Mesothelial cell of epicardium (in vitro differentiated cells): Measurements from ENCODE around the gene HIBADH. TPM values are rescaled to one million over a fixed set of nuclear protein-coding genes. Genes with fewer than 3 reads are reported as not detected.

Experiments used
- DNase-seq, 2 experiments: peaks; one replicate each; pipeline ENCODE4 v3.0.0; 2021; ENCODE audit warnings: low spot score in 2 of 2; ENCODE audit not compliant: unreplicated experiment in 2 of 2
- H3K27ac Mint-ChIP-seq: 2 replicates; pipeline ENCODE4 v1.8.0; 2021; ENCODE audit warnings: mixed read lengths
- H3K27me3 Mint-ChIP-seq: 2 replicates; pipeline ENCODE4 v1.8.0; 2021; ENCODE audit warnings: low read depth, mixed read lengths
- H3K36me3 Mint-ChIP-seq: 2 replicates; pipeline ENCODE4 v1.8.0; 2021; ENCODE audit warnings: mixed read lengths
- H3K4me1 Mint-ChIP-seq: 2 replicates; pipeline ENCODE4 v1.8.0; 2021; ENCODE audit warnings: mixed read lengths
- H3K4me3 Mint-ChIP-seq: 2 replicates; pipeline ENCODE4 v1.8.0; 2021; ENCODE audit warnings: mild to moderate bottlenecking, moderate library complexity, mixed read lengths
- H3K9me3 Mint-ChIP-seq: 2 replicates; pipeline ENCODE4 v1.8.0; 2021; ENCODE audit warnings: mixed read lengths
- total RNA-seq: library from RNA; stranded (reverse); gene quantifications from 3 replicates; pipeline ENCODE4 v1.2.1, GENCODE V29; 2021
- TF ChIP-seq, protein P1 (sequence below): fragments of 200-600 bp; sonication (generic); IDR thresholded peaks from one replicate; pipeline ENCODE4 v1.5.0; 2021; ENCODE audit warnings: antibody characterized with exemption; ENCODE audit not compliant: unreplicated experiment

HIBADH gene
- total RNA-seq, 1 donor from 2014 or later, result 33.2 TPM

DNA sequence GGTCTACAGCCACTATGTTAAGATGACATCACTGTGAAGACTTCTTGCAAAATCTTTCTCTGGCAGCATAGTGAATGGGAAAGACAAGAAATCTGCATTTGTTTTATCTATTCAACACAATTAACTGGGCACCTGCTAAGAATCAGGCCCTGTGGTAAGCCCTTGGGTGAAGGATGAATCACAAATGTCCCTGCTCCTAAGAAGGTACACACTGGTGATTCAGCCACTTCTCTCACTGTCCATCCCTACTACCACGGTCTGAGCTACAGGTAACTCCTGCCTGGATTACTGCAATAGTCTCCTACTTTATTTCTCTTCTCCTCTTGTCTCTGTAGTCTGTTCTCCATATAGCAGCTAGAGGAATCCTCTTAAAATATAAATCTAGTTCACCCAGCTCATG is 116.1 kb downstream of the HIBADH start:
- peaks cover 20% of the 10 kb centered on the region for H3K4me1 Mint-ChIP-seq

DNA sequence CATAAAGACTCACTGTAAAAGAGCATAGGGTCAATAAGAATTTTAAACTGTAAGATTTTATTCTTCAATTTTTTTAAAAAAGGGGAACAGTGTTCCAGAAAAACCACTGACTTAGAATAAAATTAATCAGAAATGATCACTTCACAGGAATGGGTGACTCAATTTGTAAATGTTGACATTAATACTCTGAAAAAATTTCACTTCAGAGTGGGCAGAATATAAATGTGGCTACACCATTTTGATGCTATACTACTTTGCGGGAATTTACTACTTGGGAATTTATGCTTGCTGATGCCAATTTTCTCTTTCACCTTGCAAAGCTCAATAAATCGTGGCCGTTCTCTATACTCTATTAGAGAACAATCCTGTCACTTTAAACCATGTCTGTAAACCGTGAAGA is 126.9 kb downstream of the HIBADH start:
- TF ChIP-seq, protein P1, sequence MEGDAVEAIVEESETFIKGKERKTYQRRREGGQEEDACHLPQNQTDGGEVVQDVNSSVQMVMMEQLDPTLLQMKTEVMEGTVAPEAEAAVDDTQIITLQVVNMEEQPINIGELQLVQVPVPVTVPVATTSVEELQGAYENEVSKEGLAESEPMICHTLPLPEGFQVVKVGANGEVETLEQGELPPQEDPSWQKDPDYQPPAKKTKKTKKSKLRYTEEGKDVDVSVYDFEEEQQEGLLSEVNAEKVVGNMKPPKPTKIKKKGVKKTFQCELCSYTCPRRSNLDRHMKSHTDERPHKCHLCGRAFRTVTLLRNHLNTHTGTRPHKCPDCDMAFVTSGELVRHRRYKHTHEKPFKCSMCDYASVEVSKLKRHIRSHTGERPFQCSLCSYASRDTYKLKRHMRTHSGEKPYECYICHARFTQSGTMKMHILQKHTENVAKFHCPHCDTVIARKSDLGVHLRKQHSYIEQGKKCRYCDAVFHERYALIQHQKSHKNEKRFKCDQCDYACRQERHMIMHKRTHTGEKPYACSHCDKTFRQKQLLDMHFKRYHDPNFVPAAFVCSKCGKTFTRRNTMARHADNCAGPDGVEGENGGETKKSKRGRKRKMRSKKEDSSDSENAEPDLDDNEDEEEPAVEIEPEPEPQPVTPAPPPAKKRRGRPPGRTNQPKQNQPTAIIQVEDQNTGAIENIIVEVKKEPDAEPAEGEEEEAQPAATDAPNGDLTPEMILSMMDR, result no peak
- Mint-ChIP-seq H3K27ac (no peak overlapping the region), H3K4me1 (peaks cover 10% of the 10 kb centered on the region), H3K36me3 (peaks cover 28% of the 10 kb centered on the region), H3K9me3 (no peaks in the 10 kb centered on the region), H3K27me3 (no peaks in the 10 kb centered on the region), H3K4me3 (no peak overlapping the region)
- no peak for DNase-seq

More for the DNA sequence above, 116.1 kb downstream of the HIBADH start:
- H3K27me3 Mint-ChIP-seq, result no peaks in the 10 kb centered on the region
- H3K36me3 Mint-ChIP-seq, result peaks cover 14% of the 10 kb centered on the region
- TF ChIP-seq, protein P1, result no peak
- no peak for DNase-seq
- H3K4me3 Mint-ChIP-seq, result no peak overlapping the region
- peaks cover 7% of the 10 kb centered on the region for H3K9me3 Mint-ChIP-seq
- peak overlapping the region; percentile 1 for H3K27ac Mint-ChIP-seq

DNA sequence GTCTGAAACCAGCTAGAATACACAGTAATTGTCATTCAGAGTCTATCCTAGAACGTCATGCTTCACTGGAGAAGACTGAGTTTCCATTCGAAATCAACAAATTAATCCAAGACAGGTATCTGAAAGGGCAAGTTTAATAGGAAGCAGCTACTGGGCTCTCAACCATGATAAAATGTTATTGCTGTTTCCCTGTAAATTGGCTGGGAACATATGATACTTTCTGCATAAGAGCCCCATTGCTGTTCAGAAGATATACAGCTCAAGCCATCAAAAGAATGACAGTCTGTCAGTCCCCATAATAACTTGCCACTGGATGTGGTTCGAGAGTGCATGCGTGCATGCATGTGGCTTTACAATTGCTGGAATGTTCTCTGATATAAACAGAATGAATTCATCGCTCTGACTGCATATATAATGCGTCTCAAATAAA is 129.0 kb downstream of the HIBADH start:
- H3K36me3 Mint-ChIP-seq, result peaks cover 28% of the 10 kb centered on the region
- no peak overlapping the region for H3K4me3 Mint-ChIP-seq
- peaks cover 12% of the 10 kb centered on the region for H3K9me3 Mint-ChIP-seq
- peak overlapping the region; percentile 47 for H3K27ac Mint-ChIP-seq
- H3K27me3 Mint-ChIP-seq, result no peaks in the 10 kb centered on the region
- TF ChIP-seq, protein P1, result no peak
- DNase-seq, result no peak
- H3K4me1 Mint-ChIP-seq, result peaks cover 10% of the 10 kb centered on the region

DNA sequence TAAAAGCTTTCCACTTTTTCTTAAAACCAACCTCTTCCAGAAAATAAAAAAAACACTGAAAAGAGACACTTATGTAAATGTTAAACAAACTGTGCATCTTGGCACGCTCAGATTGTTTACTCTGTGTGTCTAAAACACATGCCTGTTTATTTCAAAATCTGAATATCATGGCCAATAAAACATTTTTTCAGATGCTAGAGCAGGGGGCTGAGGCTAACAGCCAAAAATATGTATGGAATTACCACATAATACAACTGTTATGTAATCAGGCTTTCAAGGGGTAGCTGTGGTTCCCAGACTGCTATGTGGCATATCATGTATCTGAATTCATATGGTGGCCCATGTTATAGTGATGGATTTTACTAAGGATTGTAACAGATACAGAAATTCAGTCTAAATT is 130.4 kb downstream of the HIBADH start:
- Mint-ChIP-seq H3K36me3 (peaks cover 32% of the 10 kb centered on the region), H3K27me3 (no peaks in the 10 kb centered on the region), H3K27ac (no peak overlapping the region), H3K4me1 (peaks cover 10% of the 10 kb centered on the region), H3K9me3 (peaks cover 19% of the 10 kb centered on the region), H3K4me3 (no peak overlapping the region)
- no peak for DNase-seq
- TF ChIP-seq, protein P1, result no peak

DNA sequence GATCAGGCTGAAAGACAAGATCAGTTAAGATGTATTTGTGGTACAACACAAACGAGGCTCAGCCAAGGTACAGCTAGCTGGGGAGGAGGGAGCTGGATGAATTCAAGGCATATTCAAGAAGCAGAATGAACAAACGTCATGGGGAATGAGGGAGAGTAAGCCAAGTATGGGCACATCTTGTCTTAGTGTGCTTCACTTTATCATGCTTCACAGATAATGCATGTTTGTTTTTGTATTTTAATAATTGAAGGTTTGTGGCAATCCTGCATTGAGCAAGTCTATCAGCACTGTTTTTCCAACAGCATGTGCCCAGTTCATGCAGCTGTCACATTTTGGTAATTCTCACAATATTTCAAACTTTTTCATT is 135.4 kb downstream of the HIBADH start:
- Mint-ChIP-seq H3K4me3 (no peak overlapping the region), H3K36me3 (peaks cover 62% of the 10 kb centered on the region), H3K4me1 (peaks cover 9% of the 10 kb centered on the region), H3K9me3 (peaks cover 23% of the 10 kb centered on the region), H3K27me3 (no peaks in the 10 kb centered on the region), H3K27ac (no peak overlapping the region)
- DNase-seq, result no peak
- TF ChIP-seq, protein P1, result no peak
